ENCODE results near the gene KL.

KL gene

GRCh38 chr13:33022986-33023385 lies 6.8 kb downstream of the KL start:
- ATAC-seq (ENCODE audit: insufficient read depth, low read depth) (no peak), DNase-seq (no peak)
- Histone ChIP-seq H3K36me3 (ENCODE audit: insufficient read depth, low read length) (no peaks in the 10 kb centered on the region), H3K4me1 (ENCODE audit: insufficient read depth, low read length) (no peaks in the 10 kb centered on the region), H2AFZ (ENCODE audit: low read depth, low read length) (no peak overlapping the region), H3K9ac (ENCODE audit: low read depth, low read length) (no peak overlapping the region), H3K4me3 (ENCODE audit: low read depth in 1 of 2, low read length in 2 of 2) (no peak overlapping the region), H3K27me3 (ENCODE audit: insufficient read depth, low read length, poor library complexity) (no peaks in the 10 kb centered on the region), H4K20me1 (ENCODE audit: insufficient read depth, low read length) (no peaks in the 10 kb centered on the region), H3K27ac (ENCODE audit: low read length) (no peak overlapping the region), H3K79me2 (ENCODE audit: insufficient read depth, low read length) (no peaks in the 10 kb centered on the region), H3K4me2 (ENCODE audit: insufficient read depth, low read length) (no peak overlapping the region), H3K9me3 (ENCODE audit: insufficient read depth, low read length, severe bottlenecking) (no peaks in the 10 kb centered on the region)
- TF ChIP-seq EZH2 (IDR thresholded peaks at IDR 0.05; ENCODE audit: borderline replicate concordance, low read depth, low read length, severe bottlenecking) (no peak), CTCF (IDR thresholded peaks at IDR 0.05; ENCODE audit: borderline replicate concordance, extremely low read depth, low read length, poor library complexity, severe bottlenecking) (no peak)

DNA sequence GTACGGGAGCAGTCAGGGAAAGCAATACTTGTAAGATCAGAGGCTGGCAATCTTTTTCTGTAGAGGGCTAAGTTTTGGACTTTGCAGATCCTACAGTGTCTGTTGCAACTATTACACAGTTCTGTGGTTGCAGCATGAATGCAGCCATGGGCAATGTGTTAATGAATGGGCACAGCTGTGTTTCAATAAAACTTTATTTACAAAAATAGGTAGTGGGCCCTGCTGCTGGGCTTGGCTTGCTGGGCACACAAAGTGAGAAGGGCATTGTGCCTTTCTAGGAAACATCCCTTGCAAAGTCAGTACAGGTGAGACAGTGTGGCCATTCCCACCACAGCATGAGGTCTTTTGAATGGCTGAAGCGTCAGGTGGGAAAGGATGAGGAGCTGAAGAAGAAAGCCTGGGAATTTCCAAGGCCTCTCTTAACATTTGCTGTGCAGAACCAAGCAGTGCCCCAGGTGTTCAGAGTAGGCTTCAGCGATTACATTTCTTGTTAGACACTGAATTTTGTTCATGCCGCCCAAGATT lies 9.1 kb downstream of the KL start:
- DNase-seq, result no peak
- no peak overlapping the region for H3K4me2 ChIP-seq (ENCODE audit: insufficient read depth, low read length)
- H3K27ac ChIP-seq (ENCODE audit: low read length), result no peak overlapping the region
- TF ChIP-seq EZH2 (IDR thresholded peaks at IDR 0.05; ENCODE audit: borderline replicate concordance, low read depth, low read length, severe bottlenecking) (no peak), CTCF (IDR thresholded peaks at IDR 0.05; ENCODE audit: borderline replicate concordance, extremely low read depth, low read length, poor library complexity, severe bottlenecking) (no peak)
- no peaks in the 10 kb centered on the region for H3K27me3 ChIP-seq (ENCODE audit: insufficient read depth, low read length, poor library complexity)
- no peak overlapping the region for H3K4me3 ChIP-seq (ENCODE audit: low read depth in 1 of 2, low read length in 2 of 2)
- H3K36me3 ChIP-seq (ENCODE audit: insufficient read depth, low read length), result no peaks in the 10 kb centered on the region
- H2AFZ ChIP-seq (ENCODE audit: low read depth, low read length), result no peak overlapping the region
- no peaks in the 10 kb centered on the region for H3K9me3 ChIP-seq (ENCODE audit: insufficient read depth, low read length, severe bottlenecking)
- no peaks in the 10 kb centered on the region for H3K79me2 ChIP-seq (ENCODE audit: insufficient read depth, low read length)
- no peaks in the 10 kb centered on the region for H3K4me1 ChIP-seq (ENCODE audit: insufficient read depth, low read length)
- no peak for ATAC-seq (ENCODE audit: insufficient read depth, low read depth)
- H3K9ac ChIP-seq (ENCODE audit: low read depth, low read length), result no peak overlapping the region
- H4K20me1 ChIP-seq (ENCODE audit: insufficient read depth, low read length), result no peaks in the 10 kb centered on the region

GRCh38 chr13:33026489-33027152 lies 10.4 kb downstream of the KL start:
- no peak for ATAC-seq (ENCODE audit: insufficient read depth, low read depth)
- Histone ChIP-seq H3K9ac (ENCODE audit: low read depth, low read length) (no peak overlapping the region), H3K36me3 (ENCODE audit: insufficient read depth, low read length) (no peaks in the 10 kb centered on the region), H4K20me1 (ENCODE audit: insufficient read depth, low read length) (no peaks in the 10 kb centered on the region), H3K4me3 (ENCODE audit: low read depth in 1 of 2, low read length in 2 of 2) (no peak overlapping the region), H3K9me3 (ENCODE audit: insufficient read depth, low read length, severe bottlenecking) (no peaks in the 10 kb centered on the region), H2AFZ (ENCODE audit: low read depth, low read length) (no peak overlapping the region), H3K79me2 (ENCODE audit: insufficient read depth, low read length) (no peaks in the 10 kb centered on the region), H3K4me1 (ENCODE audit: insufficient read depth, low read length) (no peaks in the 10 kb centered on the region), H3K27me3 (ENCODE audit: insufficient read depth, low read length, poor library complexity) (no peaks in the 10 kb centered on the region), H3K4me2 (ENCODE audit: insufficient read depth, low read length) (no peak overlapping the region), H3K27ac (ENCODE audit: low read length) (no peak overlapping the region)
- DNase-seq, result no peak
- TF ChIP-seq CTCF (IDR thresholded peaks at IDR 0.05; ENCODE audit: borderline replicate concordance, extremely low read depth, low read length, poor library complexity, severe bottlenecking) (no peak), EZH2 (IDR thresholded peaks at IDR 0.05; ENCODE audit: borderline replicate concordance, low read depth, low read length, severe bottlenecking) (no peak)
